Memory B cell (primary cell): ENCODE results near the gene CLDN15.
"Not testable (repeated sequence)": the region's sequence is repeated elsewhere in the genome, so short reads cannot be mapped to it uniquely, and the experiment has no call there.

ENCODE experiments used
- ATAC-seq: fragments of 150-1000 bp; cut with Tn5 transposase; 2 replicates; pipeline ENCODE4 v1.10.0; 2021; ENCODE audit warnings: low read depth, mild to moderate bottlenecking, moderate library complexity
- DNase-seq, 2 donors: peaks; one replicate each; pipeline ENCODE4 v3.0.0; 2022; ENCODE audit warnings: low spot score in 2 of 2
- H3K27ac Mint-ChIP-seq: one replicate; pipeline ENCODE4 v1.8.0; 2022; ENCODE audit warnings: mild to moderate bottlenecking, moderate library complexity, mixed read lengths
- H3K27me3 Mint-ChIP-seq: one replicate; pipeline ENCODE4 v1.8.0; 2022; ENCODE audit warnings: mixed read lengths
- H3K36me3 Mint-ChIP-seq: one replicate; pipeline ENCODE4 v1.8.0; 2022; ENCODE audit warnings: mild to moderate bottlenecking, mixed read lengths
- H3K4me1 Mint-ChIP-seq: one replicate; pipeline ENCODE4 v1.8.0; 2022; ENCODE audit warnings: mixed read lengths
- H3K4me3 Mint-ChIP-seq: one replicate; pipeline ENCODE4 v1.8.0; 2022; ENCODE audit warnings: mild to moderate bottlenecking, moderate library complexity, mixed read lengths
- H3K9me3 Mint-ChIP-seq: one replicate; pipeline ENCODE4 v1.8.0; 2022; ENCODE audit warnings: mixed read lengths

CLDN15 gene, protein sequence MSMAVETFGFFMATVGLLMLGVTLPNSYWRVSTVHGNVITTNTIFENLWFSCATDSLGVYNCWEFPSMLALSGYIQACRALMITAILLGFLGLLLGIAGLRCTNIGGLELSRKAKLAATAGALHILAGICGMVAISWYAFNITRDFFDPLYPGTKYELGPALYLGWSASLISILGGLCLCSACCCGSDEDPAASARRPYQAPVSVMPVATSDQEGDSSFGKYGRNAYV

DNA sequence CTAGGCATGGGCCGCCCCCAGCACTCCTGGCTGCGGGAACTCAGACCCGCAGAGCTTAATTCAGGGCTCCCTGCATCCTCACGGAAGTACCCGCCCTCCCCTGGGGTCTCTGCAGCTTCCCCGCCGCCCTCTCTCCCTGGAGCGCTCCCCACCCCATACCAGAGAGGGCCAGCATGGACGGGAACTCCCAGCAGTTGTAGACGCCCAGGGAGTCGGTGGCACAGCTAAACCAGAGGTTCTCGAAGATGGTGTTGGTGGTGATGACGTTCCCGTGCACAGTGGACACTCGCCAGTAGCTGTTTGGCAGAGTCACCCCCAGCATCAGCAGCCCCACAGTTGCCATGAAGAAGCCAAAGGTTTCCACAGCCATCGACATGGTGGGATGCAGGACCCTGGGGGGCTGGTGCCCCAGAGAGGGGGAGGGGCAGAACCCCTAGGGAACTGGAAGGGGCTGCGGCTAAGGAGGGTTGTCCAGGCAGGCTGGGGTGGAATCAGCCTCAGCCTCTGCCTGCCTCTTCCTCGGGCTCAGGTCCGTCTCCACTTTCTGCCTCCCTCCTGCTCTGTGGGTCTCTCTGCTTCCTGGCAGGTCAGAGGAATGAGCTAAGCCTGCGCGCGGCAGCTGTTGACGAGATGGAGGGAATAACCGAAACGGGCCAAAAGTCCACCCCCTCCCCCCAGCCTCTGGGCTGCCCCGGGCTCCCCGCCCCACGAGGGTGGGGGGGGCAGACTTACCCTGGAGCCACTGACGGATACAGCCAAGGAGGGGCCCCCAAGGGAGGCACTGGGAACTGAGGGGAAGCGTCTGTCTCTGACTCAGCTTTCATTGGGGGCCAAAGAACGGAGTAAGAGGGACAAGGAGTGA, at the start of gene CLDN15:
Gene CLDN15 (minus strand): TSS at position 597 of the 862 bp plus-strand sequence. CDS start 221 bp downstream, at position 376.
- DNase-seq (no peak), ATAC-seq (no peak)
- H3K9me3 Mint-ChIP-seq = no peaks in the 10 kb centered on the region
- no peaks in the 10 kb centered on the region for H3K27me3 Mint-ChIP-seq
- H3K27ac Mint-ChIP-seq = no peak within 1 kb of the TSS
- no peaks in the 10 kb centered on the region for H3K4me1 Mint-ChIP-seq
- no peak within 1 kb of the TSS for H3K4me3 Mint-ChIP-seq
- peaks cover 10% of the 10 kb centered on the region for H3K36me3 Mint-ChIP-seq

DNA sequence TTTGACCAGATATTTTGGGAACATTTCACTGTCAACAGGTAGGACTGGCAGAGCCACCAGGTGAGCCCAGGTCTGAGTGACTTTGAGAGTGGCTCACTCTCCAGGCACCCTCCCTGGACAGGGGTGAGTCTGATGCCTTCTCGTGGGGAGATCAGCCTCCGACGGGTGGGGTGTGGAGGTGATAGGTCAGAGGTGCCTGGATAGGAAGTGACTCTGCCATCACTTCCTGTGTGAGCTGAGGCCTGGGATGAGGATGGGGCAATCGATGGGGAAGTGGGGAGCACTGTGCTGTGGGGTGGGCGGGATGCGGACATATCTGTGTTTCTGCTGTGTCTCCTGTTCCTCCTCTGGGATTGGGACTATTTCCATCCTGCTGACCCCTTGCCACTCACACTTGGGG, 49.4 kb upstream of the CLDN15 start:
- H3K27ac Mint-ChIP-seq = no peak overlapping the region

DNA sequence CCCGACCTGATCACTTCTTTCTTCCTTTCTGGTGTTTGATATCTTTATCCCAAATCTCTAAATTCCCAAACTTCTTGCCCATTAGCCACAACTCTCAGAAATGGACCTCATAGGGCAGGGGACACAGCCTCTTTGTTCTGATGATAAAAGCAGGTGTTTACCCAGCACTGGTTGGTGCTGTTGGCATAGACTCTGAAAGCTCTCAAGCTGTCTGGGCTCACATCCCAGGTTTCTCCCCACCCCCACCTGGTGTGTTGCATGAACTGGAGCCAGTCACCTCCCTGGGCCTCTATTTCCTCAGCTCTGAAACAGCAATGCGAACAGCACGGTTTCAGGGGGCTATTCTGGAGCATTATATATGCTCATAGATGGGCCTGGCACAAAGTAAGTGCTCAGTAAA, 48.3 kb upstream of the CLDN15 start:
- not testable (repeated sequence) for DNase-seq, H3K4me3 Mint-ChIP-seq, H3K9me3 Mint-ChIP-seq, ATAC-seq, H3K36me3 Mint-ChIP-seq, H3K27me3 Mint-ChIP-seq, H3K27ac Mint-ChIP-seq
- peaks cover 21% of the 10 kb centered on the region for H3K4me1 Mint-ChIP-seq

More for the DNA sequence above, 49.4 kb upstream of the CLDN15 start:
- no peaks in the 10 kb centered on the region for H3K9me3 Mint-ChIP-seq
- DNase-seq (no peak), ATAC-seq (no peak)
- peaks cover 2% of the 10 kb centered on the region for H3K36me3 Mint-ChIP-seq
- peaks cover 19% of the 10 kb centered on the region for H3K4me1 Mint-ChIP-seq
- peaks cover 7% of the 10 kb centered on the region for H3K27me3 Mint-ChIP-seq
- H3K4me3 Mint-ChIP-seq = no peak overlapping the region

DNA sequence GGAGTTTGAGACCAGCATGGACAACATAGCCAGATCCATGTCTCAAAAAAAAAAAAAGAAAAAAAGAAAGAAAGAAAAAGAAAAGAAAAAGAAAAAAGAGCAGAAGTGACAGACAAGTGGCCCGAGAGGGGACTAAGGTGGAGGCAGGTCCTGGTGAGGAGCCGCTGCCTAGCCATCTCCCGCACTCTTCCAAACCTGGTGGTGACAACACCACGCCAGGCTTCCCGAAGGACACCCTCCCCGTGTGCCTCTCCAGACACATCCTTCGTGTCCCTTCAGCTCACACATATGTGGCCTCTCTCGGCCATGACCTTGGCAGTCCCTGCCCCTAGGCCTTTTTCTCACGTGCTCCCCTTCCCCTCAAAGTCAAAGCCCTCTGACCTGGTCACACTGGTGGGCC, 47.6 kb upstream of the CLDN15 start:
- Mint-ChIP-seq H3K4me3 (no peak overlapping the region), H3K9me3 (no peaks in the 10 kb centered on the region), H3K27me3 (peaks cover 4% of the 10 kb centered on the region), H3K36me3 (no peaks in the 10 kb centered on the region), H3K27ac (no peak overlapping the region), H3K4me1 (peaks cover 15% of the 10 kb centered on the region)
- ATAC-seq (no peak), DNase-seq (no peak)

DNA sequence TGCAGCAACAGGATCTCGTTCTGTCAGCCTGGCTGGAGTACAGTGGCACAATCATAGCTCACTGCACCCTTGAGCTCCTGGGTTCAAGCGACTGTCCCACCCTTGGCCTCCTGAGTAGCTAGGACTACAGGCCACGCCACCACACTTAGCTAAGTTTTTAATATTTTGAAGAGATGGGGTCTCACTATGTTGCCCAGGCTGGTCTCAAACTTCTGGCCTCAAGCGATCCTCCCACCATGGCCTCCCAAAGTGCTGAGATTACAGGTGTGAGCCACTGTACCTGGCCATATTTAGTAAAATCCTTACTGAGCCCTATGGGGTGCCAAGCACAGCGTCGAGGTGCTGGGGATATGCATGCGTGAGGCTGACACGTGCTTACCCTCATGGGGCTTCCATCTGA, 43.3 kb upstream of the CLDN15 start:
- not testable (repeated sequence) for DNase-seq, ATAC-seq, H3K4me1 Mint-ChIP-seq, H3K36me3 Mint-ChIP-seq, H3K4me3 Mint-ChIP-seq, H3K9me3 Mint-ChIP-seq, H3K27ac Mint-ChIP-seq
- H3K27me3 Mint-ChIP-seq = peaks cover 21% of the 10 kb centered on the region

DNA sequence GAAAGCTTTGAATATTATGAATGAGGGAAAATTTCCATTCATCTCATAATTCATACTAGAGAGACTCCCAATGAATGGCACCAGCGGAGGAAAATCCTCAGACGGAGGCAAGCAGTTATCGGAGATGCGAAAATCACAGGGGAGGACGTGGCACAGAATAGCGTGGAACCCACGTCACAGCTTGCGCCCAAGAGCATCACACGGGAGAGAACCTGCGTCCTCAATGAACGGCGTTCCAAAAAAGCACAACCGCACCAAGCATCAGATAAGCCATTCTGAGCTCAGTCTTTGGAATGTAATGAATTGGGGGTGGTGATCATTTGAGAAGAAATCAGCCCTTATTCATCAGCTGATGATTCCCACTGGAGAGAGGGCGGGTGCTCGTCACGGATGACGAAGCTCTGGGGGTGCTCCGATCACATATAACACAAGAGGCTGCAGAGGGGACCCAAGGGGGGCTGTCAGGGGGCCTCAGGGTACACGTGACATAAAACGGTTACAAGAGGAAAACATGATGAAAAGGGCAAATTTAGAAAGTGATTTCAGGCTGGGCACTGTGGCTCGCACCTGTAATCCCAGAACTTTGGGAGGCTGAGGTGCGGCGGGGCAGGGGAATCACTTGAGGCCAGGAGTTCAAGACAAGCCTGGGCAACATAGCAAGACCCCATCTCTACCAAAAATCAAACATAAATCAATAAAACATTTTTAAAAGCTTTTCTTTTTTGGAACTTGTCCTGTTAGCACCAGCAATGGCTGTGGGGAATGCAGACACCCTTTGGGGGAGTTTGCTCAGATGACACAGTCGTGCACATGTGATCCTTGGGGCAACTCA, 41.1 kb upstream of the CLDN15 start:
- no peak overlapping the region for H3K27ac Mint-ChIP-seq
- H3K27me3 Mint-ChIP-seq = peaks cover 24% of the 10 kb centered on the region
- H3K4me3 Mint-ChIP-seq = no peak overlapping the region
- DNase-seq = no peak
- no peaks in the 10 kb centered on the region for H3K9me3 Mint-ChIP-seq
- no peak for ATAC-seq
- peaks cover 7% of the 10 kb centered on the region for H3K4me1 Mint-ChIP-seq
- H3K36me3 Mint-ChIP-seq = no peaks in the 10 kb centered on the region

DNA sequence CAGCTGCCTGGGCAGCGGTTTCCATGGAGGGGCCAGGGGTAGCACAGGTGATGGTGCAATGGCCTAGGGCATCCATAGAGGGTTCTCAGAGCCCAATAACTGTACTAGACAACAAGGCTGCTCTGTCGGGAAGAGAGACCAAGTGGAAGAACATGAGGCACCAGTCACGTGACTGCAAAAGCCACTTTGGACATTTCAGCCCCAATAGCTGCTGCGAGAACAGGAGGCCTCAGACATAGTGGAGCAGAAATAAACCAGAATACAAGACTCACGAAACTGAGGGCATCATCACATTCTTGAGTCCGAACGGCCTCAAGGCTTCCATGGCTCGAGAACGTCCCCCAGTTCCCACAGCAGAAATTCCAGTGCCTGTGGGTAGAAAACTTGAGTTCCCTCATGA, 39.6 kb upstream of the CLDN15 start:
- ATAC-seq = no peak
- Mint-ChIP-seq H3K4me1 (peaks cover 2% of the 10 kb centered on the region), H3K36me3 (no peaks in the 10 kb centered on the region), H3K4me3 (no peak overlapping the region), H3K27me3 (peaks cover 28% of the 10 kb centered on the region), H3K27ac (no peak overlapping the region), H3K9me3 (no peaks in the 10 kb centered on the region)
- DNase-seq = no peak

DNA sequence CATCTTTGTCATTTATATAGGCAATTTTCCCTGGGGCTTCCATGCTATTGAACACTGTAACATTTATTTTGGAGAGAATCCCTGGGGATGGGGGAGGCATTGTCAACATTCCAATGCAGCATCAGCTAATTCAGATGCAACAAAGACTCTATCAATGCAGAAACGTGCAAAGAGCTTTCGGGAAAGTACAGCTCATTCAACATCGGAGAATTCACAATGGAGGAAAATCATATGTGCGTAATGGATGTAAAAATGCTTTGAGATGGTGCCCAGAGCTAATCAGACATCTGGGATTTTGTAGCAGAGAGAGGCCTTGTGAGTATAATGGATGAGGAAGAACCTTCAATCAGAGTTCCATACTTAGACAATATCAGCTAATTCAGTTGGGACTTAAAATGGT, 35.6 kb upstream of the CLDN15 start:
- no peak for DNase-seq
- Mint-ChIP-seq H3K36me3 (no peaks in the 10 kb centered on the region), H3K9me3 (no peaks in the 10 kb centered on the region), H3K27ac (no peak overlapping the region), H3K4me3 (no peak overlapping the region), H3K4me1 (no peaks in the 10 kb centered on the region), H3K27me3 (peaks cover 18% of the 10 kb centered on the region)
- ATAC-seq = no peak

DNA sequence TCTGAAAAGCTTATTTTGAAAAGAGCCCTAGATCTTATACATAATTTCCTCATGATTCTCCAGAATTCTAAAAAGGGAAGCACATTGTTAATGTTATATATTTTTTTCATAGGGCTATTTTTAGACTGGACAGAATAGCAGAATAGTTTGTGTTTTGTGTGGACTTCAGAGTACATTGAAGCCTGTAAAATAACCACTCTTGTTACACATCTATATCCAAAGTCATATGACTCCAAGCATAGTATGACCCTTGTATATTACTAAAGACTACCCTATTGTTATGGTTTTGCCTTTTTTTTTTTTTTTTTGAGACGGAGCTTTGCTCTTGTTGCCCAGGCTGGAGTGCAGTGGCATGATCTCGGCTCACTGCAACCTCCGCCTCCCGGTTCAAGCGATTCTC, 33.4 kb upstream of the CLDN15 start:
- DNase-seq = no peak
- H3K4me1 Mint-ChIP-seq = no peaks in the 10 kb centered on the region
- H3K27me3 Mint-ChIP-seq = peaks cover 10% of the 10 kb centered on the region
- H3K4me3 Mint-ChIP-seq = no peak overlapping the region
- no peaks in the 10 kb centered on the region for H3K9me3 Mint-ChIP-seq
- ATAC-seq = no peak
- H3K36me3 Mint-ChIP-seq = no peaks in the 10 kb centered on the region
- H3K27ac Mint-ChIP-seq = no peak overlapping the region

DNA sequence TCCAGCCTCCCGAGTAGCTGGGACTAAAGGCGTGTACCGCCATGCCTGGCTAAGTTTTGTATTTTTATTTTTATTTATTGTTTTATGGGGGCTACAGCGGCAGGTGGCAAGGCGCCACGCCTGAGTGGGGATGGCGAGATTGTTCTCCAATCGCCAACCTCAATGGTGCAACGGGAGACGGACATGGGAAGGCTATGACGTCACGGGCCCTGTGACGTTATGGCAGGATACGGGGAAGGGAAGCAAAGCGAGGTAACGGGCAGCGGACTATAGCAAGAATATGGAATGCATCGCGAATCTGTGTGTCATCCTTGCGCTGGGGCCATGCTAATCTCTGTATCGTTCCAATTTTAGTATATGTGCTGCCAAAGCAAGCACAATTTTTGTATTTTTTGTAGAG, 32.1 kb upstream of the CLDN15 start:
- no peak for ATAC-seq
- no peak for DNase-seq
- Mint-ChIP-seq H3K4me3 (no peak overlapping the region), H3K36me3 (no peaks in the 10 kb centered on the region), H3K27me3 (peaks cover 9% of the 10 kb centered on the region), H3K9me3 (no peaks in the 10 kb centered on the region), H3K4me1 (no peaks in the 10 kb centered on the region), H3K27ac (no peak overlapping the region)

DNA sequence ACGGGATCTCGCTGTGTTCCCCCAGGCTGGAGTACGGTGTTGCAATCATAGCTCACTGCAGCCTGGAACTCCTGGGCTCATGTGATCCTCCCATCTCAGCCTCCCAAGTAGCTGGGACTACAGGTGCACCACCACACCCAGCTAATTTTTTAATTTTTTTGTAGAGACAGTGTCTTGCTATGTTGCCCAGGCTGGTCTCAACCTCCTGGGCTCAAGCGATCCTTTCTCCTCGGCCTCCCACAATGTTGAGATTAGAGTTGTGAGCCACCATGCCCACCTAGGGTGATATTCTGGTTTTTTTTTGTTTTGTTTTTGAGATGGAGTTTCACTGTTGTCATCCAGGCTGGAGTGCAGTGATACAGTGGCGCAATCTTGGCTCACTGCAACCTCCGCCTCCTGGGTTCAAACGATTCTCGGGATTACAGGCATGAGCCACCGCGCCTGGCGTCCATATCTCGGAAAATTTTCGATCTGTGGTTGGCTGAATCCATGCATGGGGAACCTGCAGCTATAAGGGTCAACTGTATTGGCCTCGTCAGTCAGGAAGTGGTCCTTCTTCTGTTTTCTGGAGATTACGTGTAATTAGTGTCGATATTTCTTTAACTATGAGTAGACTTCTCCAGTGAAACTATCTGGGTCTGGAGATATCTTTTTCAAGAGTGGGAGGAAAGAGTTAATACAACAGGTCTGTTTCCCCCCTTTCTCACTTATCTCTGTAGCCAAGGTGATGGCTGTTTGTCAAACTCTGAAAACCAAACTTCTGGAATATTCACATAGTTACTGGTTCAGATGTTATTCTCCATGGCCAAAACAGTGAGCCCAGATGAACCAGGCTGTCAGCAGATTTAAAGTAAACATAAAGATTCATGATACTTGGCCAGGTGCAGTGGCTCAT, 28.3 kb upstream of the CLDN15 start:
- Mint-ChIP-seq H3K4me3 (no peak overlapping the region), H3K27ac (no peak overlapping the region), H3K4me1 (peaks cover 5% of the 10 kb centered on the region), H3K36me3 (no peaks in the 10 kb centered on the region), H3K27me3 (peaks cover 5% of the 10 kb centered on the region), H3K9me3 (no peaks in the 10 kb centered on the region)
- DNase-seq (no peak), ATAC-seq (no peak)

DNA sequence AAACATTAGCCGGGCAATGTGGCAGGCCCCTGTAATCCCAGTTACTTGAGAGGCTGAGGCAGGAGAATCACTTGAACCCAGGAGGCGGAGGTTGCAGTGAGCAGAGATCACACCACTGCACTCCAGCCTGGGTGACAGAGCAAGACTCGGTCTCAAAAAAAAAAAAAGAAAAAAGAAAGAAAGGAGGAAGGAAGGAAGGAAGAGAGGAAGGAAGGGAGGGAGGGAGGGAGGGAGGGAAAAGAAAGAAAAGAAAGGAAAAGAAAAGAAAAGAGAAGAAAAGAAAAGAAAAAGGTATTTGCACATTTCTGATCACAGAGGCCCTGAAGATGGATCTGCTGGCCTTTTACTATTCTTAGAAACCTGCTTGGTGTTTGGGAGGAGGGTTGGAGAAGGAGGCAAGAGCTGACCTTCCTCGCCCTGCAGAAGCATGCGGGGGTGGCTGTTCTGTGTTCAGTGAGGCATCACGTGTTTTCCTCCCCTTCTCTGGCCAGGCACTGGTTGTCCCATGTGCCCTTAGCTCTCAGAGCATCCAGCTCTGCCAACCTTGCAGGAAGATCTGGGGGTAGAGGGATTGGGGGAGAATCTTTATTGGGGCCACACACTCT, 26.6 kb upstream of the CLDN15 start:
- not testable (repeated sequence) for DNase-seq, H3K9me3 Mint-ChIP-seq, H3K36me3 Mint-ChIP-seq, H3K4me3 Mint-ChIP-seq, H3K4me1 Mint-ChIP-seq, ATAC-seq, H3K27me3 Mint-ChIP-seq, H3K27ac Mint-ChIP-seq

DNA sequence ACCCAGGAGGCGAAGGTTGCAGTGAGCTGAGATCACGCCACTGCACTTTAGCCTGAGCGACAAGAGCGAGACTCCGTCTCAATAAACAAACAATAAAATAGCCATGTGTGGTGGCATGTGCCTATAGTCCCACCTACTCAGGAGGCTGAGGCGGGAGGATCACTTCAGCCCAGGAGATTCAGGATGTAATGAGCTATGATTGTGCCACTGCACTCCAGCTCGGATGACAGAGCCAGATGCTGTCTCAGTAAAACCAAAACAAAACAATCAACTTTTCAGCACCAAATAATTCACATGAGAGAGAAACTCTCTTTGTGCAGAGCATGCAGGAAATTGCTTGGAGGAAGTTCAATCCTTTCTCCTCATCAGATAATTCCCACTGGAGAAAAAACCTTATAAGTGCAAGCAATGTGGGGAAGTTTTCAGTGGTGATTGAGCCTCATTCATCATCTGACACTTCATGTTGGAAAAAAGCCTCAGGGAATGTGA, 20.7 kb upstream of the CLDN15 start:
- DNase-seq = no peak
- Mint-ChIP-seq H3K36me3 (no peaks in the 10 kb centered on the region), H3K27me3 (no peaks in the 10 kb centered on the region), H3K9me3 (no peaks in the 10 kb centered on the region), H3K4me3 (no peak overlapping the region), H3K4me1 (no peaks in the 10 kb centered on the region), H3K27ac (no peak overlapping the region)
- no peak for ATAC-seq
